ENCODE data around the gene TRMT5.

The TRMT5 gene

GRCh38 chr14:60973070-60973469 lies 7.8 kb downstream of the TRMT5 start:
- Histone ChIP-seq H3K9ac (ENCODE audit: low read length) (no peak overlapping the region), H3K79me2 (ENCODE audit: insufficient read depth, low read length) (no peaks in the 10 kb centered on the region), H3K4me1 (ENCODE audit: insufficient read depth, low read length, severe bottlenecking) (peaks cover 13% of the 10 kb centered on the region), H3K27ac (ENCODE audit: low read depth, low read length, poor library complexity, severe bottlenecking) (no peak overlapping the region), H2AFZ (ENCODE audit: low read length) (no peak overlapping the region), H3K9me3 (ENCODE audit: low read length) (no peaks in the 10 kb centered on the region), H4K20me1 (ENCODE audit: insufficient read depth, low read length) (no peaks in the 10 kb centered on the region), H3K4me3 (ENCODE audit: low read depth, low read length, poor library complexity, severe bottlenecking) (no peak overlapping the region), H3K9me2 (ENCODE audit: low read depth, low read length) (no peaks in the 10 kb centered on the region), H3K36me3 (ENCODE audit: insufficient read depth, low read length) (peaks cover 30% of the 10 kb centered on the region), H3K4me2 (ENCODE audit: low read length) (no peak overlapping the region), H3K27me3 (ENCODE audit: insufficient read depth, low read length) (no peaks in the 10 kb centered on the region), H3F3A (ENCODE audit: insufficient read depth, low read length) (no peaks in the 10 kb centered on the region)
- TF ChIP-seq, protein P1, sequence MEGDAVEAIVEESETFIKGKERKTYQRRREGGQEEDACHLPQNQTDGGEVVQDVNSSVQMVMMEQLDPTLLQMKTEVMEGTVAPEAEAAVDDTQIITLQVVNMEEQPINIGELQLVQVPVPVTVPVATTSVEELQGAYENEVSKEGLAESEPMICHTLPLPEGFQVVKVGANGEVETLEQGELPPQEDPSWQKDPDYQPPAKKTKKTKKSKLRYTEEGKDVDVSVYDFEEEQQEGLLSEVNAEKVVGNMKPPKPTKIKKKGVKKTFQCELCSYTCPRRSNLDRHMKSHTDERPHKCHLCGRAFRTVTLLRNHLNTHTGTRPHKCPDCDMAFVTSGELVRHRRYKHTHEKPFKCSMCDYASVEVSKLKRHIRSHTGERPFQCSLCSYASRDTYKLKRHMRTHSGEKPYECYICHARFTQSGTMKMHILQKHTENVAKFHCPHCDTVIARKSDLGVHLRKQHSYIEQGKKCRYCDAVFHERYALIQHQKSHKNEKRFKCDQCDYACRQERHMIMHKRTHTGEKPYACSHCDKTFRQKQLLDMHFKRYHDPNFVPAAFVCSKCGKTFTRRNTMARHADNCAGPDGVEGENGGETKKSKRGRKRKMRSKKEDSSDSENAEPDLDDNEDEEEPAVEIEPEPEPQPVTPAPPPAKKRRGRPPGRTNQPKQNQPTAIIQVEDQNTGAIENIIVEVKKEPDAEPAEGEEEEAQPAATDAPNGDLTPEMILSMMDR (IDR thresholded peaks at IDR 0.05; ENCODE audit: low read length) = no peak
- TF ChIP-seq EZH2 (IDR thresholded peaks at IDR 0.05; ENCODE audit: borderline replicate concordance, low read length) = no peak

DNA sequence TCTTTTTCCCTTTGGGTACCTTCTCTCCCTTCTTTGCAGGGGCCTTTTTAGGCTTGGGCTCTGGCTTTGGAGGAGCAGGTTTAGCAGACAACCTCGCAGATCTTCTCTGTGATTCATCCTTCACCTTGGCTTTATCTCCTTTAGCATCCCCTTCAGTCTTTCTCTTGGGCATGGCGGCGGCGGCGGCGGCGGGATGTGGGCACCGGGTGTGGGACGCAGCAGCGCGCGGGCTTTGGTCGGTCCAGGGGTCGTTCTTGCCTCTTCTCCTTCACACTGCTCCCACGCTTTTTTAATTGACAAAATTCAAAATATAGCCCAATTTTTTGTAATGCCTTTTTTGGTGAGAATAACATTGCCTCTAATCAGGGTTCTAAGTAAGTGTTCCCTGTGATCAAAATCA lies 8.6 kb downstream of the TRMT5 start:
- Histone ChIP-seq H3K27me3 (ENCODE audit: insufficient read depth, low read length) (no peaks in the 10 kb centered on the region), H3F3A (ENCODE audit: insufficient read depth, low read length) (no peaks in the 10 kb centered on the region), H3K36me3 (ENCODE audit: insufficient read depth, low read length) (peaks cover 23% of the 10 kb centered on the region), H2AFZ (ENCODE audit: low read length) (no peak overlapping the region), H3K9me2 (ENCODE audit: low read depth, low read length) (no peaks in the 10 kb centered on the region), H3K4me3 (ENCODE audit: low read depth, low read length, poor library complexity, severe bottlenecking) (no peak overlapping the region), H3K4me1 (ENCODE audit: insufficient read depth, low read length, severe bottlenecking) (peaks cover 9% of the 10 kb centered on the region), H3K9me3 (ENCODE audit: low read length) (no peaks in the 10 kb centered on the region), H3K9ac (ENCODE audit: low read length) (no peak overlapping the region), H3K27ac (ENCODE audit: low read depth, low read length, poor library complexity, severe bottlenecking) (no peak overlapping the region), H4K20me1 (ENCODE audit: insufficient read depth, low read length) (no peaks in the 10 kb centered on the region), H3K79me2 (ENCODE audit: insufficient read depth, low read length) (no peaks in the 10 kb centered on the region), H3K4me2 (ENCODE audit: low read length) (no peak overlapping the region)
- TF ChIP-seq EZH2 (IDR thresholded peaks at IDR 0.05; ENCODE audit: borderline replicate concordance, low read length) = no peak
- TF ChIP-seq, protein P1 (IDR thresholded peaks at IDR 0.05; ENCODE audit: low read length) = no peak

DNA sequence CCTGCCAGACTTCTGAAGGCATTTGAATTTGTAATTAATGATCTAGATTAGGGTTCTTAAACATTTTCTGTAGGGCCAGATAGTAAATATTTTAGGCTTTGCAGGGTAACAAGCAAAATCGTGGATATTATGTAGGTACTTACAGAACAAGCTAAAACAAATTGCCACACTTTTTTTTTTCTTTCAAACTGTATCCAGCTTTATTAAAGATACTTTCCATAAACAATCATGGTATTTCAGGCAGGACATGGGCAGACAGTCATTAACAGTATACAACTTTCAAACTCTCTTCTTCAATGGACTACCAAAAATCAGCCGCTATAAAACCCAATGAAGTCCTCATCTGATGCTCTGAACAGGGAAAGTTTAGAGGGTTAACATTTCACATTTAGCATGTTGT lies 9.6 kb downstream of the TRMT5 start:
- H3K4me3 ChIP-seq (ENCODE audit: low read depth, low read length, poor library complexity, severe bottlenecking) = no peak overlapping the region
- H3K4me2 ChIP-seq (ENCODE audit: low read length) = no peak overlapping the region
- no peaks in the 10 kb centered on the region for H3K9me2 ChIP-seq (ENCODE audit: low read depth, low read length)
- TF ChIP-seq EZH2 (IDR thresholded peaks at IDR 0.05; ENCODE audit: borderline replicate concordance, low read length) = no peak
- TF ChIP-seq, protein P1 (IDR thresholded peaks at IDR 0.05; ENCODE audit: low read length) = no peak
- H2AFZ ChIP-seq (ENCODE audit: low read length) = no peak overlapping the region
- H3K79me2 ChIP-seq (ENCODE audit: insufficient read depth, low read length) = no peaks in the 10 kb centered on the region
- no peak overlapping the region for H3K9ac ChIP-seq (ENCODE audit: low read length)
- H3F3A ChIP-seq (ENCODE audit: insufficient read depth, low read length) = no peaks in the 10 kb centered on the region
- H3K9me3 ChIP-seq (ENCODE audit: low read length) = no peaks in the 10 kb centered on the region
- H3K4me1 ChIP-seq (ENCODE audit: insufficient read depth, low read length, severe bottlenecking) = peaks cover 6% of the 10 kb centered on the region
- no peaks in the 10 kb centered on the region for H3K27me3 ChIP-seq (ENCODE audit: insufficient read depth, low read length)
- peaks cover 20% of the 10 kb centered on the region for H3K36me3 ChIP-seq (ENCODE audit: insufficient read depth, low read length)
- no peak overlapping the region for H3K27ac ChIP-seq (ENCODE audit: low read depth, low read length, poor library complexity, severe bottlenecking)
- no peaks in the 10 kb centered on the region for H4K20me1 ChIP-seq (ENCODE audit: insufficient read depth, low read length)

All from OCI-LY1 (cell line).